Measurements from ENCODE around the gene ABRAXAS1. TPM values are rescaled to one million over a fixed set of nuclear protein-coding genes. Genes with fewer than 3 reads are reported as not detected.
A peak's percentile ranks its signal among the peaks of the same experiment; 100 is the strongest.
"Not testable (repeated sequence)": the region's sequence is repeated elsewhere in the genome, so short reads cannot be mapped to it uniquely, and the experiment has no call there.

Gene ABRAXAS1
- total RNA-seq (2014; rRNA removed; shearing (Covaris generic); ENCODE audit: low replicate concordance), result 0.78 and 3.4 TPM in 2 replicates

DNA sequence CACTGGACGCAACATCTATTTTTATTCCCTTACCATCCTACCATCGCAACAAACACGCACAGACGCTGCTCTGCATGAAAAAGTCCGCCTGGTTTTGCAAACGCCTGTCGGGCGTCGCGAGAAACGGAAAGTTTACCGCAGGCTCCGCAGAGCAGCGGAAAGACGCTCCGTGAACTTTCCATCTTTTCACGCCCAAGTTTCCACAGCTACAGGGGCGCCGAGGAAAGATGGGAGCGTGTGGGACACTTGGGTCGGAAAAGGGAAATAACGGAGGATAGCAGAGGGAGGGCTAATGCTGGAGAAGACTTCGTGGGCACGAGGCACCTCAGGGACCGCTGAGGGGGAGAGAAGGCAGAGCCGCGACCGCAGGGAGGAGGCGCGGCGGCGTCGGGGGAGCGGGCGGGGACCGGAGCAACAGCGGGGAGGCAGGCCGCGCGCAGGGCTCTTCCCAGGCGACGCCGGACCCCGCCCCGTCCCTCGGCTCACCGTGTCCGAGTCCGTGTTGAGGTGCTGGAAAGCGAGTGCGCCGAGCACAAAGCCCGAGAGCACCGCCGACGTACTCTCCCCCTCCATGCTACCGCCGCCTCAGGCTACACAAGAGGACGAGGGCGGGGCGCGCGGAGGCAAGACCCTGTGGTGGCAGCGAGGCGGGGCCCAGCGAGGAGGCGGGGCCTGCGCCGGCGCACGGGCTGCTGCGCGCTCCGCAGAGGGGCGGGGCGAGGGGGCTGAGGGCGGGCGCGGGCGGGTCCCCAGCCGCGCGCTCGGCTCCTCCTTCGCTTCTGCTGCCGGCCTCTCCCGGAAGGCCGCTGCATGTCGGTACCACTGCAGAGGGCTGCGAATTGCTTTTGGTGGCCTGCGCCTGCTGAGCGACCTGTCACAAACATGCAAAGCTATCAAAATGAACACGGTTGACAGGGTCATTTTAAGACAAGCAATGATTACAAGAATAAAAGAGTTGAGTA lies at the start of gene ABRAXAS1:
Gene ABRAXAS1 (minus strand): TSS at position 601 of the 962 bp plus-strand sequence. CDS start 28 bp downstream, at position 573.
- in situ Hi-C loops (cut with HindIII; ENCODE audit: low pct_unique_long_range_greater_than_20kb, low sequenced_read_pairs), result no loop called here
- DNase-seq (ENCODE audit: low read depth), result peak; percentile 94

- in situ Hi-C loops (cut with HindIII; ENCODE audit: low pct_unique_long_range_greater_than_20kb, low sequenced_read_pairs), result no loop called here
- DNase-seq (ENCODE audit: low read depth), result no peak
Measured at GRCh38 chr4:83527671-83528070, 42.8 kb upstream of the ABRAXAS1 start.

DNA sequence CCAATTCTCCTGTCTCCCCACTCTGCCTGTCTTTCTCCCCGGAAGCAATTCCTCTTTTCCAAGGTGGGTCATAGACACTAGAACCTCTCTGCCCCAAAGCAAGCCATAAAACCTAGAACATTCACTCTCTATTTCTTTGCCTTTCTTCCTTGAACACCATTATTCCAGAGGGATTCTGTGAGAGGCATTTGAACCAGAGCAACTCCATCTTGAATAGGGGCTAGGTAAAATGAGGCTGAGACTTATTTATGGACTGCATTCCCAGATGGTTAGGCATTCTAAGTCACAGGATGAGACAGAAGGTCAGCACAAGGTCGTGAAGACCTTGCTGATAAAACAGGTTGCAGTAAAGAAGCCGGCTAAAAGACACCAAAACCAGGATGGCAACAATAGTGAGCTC lies 37.3 kb upstream of the ABRAXAS1 start:
- in situ Hi-C loops (cut with HindIII; ENCODE audit: low pct_unique_long_range_greater_than_20kb, low sequenced_read_pairs), result no loop called here
- no peak for DNase-seq (ENCODE audit: low read depth)

- no peak for DNase-seq (ENCODE audit: low read depth)
- in situ Hi-C loops (cut with HindIII; ENCODE audit: low pct_unique_long_range_greater_than_20kb, low sequenced_read_pairs), result no loop called here
Measured at GRCh38 chr4:83516042-83516772, 31.3 kb upstream of the ABRAXAS1 start.

DNA sequence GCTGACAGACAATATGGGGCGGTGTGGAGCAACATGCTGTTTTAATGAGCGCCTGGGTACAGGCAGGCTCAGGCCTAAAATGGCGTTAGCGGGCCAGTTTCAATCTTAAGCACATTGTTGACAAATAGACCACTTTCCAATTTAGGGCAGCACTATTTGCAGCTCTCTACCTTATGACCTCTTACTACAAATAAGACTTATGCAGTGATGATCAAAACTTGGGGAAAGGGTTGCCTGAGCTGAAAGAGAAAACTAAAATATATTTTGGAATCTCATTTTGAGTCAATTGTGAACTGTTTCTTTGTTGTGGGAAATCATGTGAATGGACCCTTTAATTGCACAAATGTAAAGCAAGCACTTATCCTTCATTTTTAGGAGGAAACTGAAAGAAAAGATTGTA lies 25.5 kb upstream of the ABRAXAS1 start:
- no peak for DNase-seq (ENCODE audit: low read depth)
- in situ Hi-C loops (cut with HindIII; ENCODE audit: low pct_unique_long_range_greater_than_20kb, low sequenced_read_pairs), result no loop called here

- DNase-seq (ENCODE audit: low read depth), result peak; percentile 30
- in situ Hi-C loops (cut with HindIII; ENCODE audit: low pct_unique_long_range_greater_than_20kb, low sequenced_read_pairs), result not testable (repeated sequence)
Measured at GRCh38 chr4:83509156-83509585, 24.3 kb upstream of the ABRAXAS1 start.

DNA sequence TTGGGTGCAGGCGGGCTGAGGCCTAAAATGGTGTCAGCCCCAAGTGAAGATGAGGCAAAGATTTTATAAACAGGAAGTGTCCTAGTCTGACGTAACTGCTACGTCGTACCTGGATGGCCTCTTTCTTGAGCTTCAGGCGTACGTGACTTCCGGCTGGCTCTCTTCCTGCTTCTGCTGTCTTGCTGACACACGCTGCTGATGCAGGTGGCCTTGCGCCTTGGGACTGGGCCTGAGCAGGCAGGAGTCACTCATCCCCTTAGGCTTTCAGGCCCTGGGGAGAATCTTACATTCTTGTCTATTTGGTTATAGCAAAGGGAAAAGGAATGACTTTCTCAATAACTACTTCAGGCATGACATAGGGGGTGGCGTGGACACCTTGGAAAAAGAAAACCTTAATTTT lies 20.1 kb upstream of the ABRAXAS1 start:
- in situ Hi-C loops (cut with HindIII; ENCODE audit: low pct_unique_long_range_greater_than_20kb, low sequenced_read_pairs), result no loop called here
- DNase-seq (ENCODE audit: low read depth), result no peak

- no peak for DNase-seq (ENCODE audit: low read depth)
- in situ Hi-C loops (cut with HindIII; ENCODE audit: low pct_unique_long_range_greater_than_20kb, low sequenced_read_pairs), result no loop called here
Measured at GRCh38 chr4:83504503-83504902, 19.6 kb upstream of the ABRAXAS1 start.

GRCh38 chr4:83503974-83504373 lies 19.1 kb upstream of the ABRAXAS1 start:
- in situ Hi-C loops (cut with HindIII; ENCODE audit: low pct_unique_long_range_greater_than_20kb, low sequenced_read_pairs), result no loop called here

GRCh38 chr4:83501671-83502070 lies 16.8 kb upstream of the ABRAXAS1 start:
- in situ Hi-C loops (cut with HindIII; ENCODE audit: low pct_unique_long_range_greater_than_20kb, low sequenced_read_pairs); DNase-seq (ENCODE audit: low read depth): not testable (repeated sequence)

More at GRCh38 chr4:83503974-83504373, 19.1 kb upstream of the ABRAXAS1 start:
- no peak for DNase-seq (ENCODE audit: low read depth)

- in situ Hi-C loops (cut with HindIII; ENCODE audit: low pct_unique_long_range_greater_than_20kb, low sequenced_read_pairs), result no loop called here
- no peak for DNase-seq (ENCODE audit: low read depth)
Measured at GRCh38 chr4:83498187-83498586, 13.3 kb upstream of the ABRAXAS1 start.

DNA sequence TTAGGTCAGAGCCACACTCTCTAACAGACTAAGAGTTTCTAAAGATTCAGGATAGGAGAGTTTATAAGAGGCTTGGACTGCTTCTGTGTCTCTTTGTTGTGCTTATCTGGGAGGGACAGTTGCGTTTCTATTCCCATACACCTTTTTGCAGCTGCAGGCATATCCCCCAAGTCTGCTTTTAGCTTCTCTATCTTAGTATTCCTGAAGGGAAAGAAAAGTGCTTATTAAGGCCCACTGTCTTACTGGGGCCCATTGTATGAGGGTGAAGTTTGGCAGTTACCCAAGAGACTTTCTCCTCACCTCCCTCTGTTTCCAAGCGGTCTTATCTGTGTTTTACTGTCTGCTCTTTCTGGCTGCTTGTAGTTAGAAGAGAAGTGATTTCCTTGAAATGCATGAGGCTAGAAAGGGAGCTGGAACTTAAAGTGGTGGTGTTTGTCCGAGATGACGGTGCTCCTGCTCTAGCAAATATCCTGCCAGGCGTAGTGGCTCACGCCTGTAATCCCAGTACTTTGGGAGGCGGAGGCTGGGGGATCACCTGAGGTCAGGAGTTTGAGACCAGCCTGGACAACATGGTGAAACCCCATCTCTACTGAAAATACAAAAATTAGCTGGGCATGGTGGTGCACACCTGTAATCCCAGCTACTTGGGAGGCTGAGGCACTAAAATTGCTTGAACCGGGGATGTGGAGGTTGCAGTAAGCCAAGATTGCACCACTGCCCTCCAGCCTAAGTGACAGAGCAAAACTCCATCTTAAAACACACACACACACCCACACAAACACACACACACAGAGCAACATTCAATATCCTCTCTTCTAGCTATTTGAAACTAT lies 11.4 kb upstream of the ABRAXAS1 start:
- DNase-seq (ENCODE audit: low read depth); in situ Hi-C loops (cut with HindIII; ENCODE audit: low pct_unique_long_range_greater_than_20kb, low sequenced_read_pairs): not testable (repeated sequence)

- in situ Hi-C loops (cut with HindIII; ENCODE audit: low pct_unique_long_range_greater_than_20kb, low sequenced_read_pairs), result no loop called here
- peak; percentile 19 for DNase-seq (ENCODE audit: low read depth)
Measured at GRCh38 chr4:83490876-83491450, 6.1 kb upstream of the ABRAXAS1 start.

DNA sequence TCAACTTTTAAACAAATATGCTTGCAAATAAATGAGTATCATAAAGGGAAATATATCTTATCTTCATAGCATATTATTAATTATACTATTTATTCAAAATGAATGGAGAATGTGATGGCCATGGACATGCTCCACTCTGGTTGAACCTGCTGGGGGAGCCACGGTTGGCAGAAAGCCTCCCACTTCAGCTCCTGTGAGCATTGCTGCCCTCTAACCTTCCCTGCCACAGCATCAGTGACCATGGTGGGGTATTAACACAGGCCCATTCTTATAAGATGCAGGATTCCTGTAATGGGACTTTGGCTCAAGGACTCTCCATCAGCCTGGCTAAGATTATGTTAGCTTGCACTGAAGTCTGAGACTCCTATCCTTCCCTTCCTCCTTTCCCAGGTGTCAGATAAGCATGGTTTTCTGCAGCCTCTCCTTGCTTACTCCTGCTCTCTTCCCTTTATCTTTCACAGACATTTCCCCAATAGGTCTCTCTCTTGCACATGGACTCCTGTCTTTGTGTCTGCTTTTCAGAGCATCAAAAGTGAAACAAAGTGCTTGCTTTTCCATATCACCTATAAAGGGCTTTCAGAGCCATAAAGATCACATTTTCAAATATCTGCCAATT lies 4.9 kb upstream of the ABRAXAS1 start:
- DNase-seq (ENCODE audit: low read depth), result no peak
- in situ Hi-C loops (cut with HindIII; ENCODE audit: low pct_unique_long_range_greater_than_20kb, low sequenced_read_pairs), result no loop called here

GRCh38 chr4:83486457-83487129 lies 1.7 kb upstream of the ABRAXAS1 start:
- DNase-seq (ENCODE audit: low read depth), result no peak
- in situ Hi-C loops (cut with HindIII; ENCODE audit: low pct_unique_long_range_greater_than_20kb, low sequenced_read_pairs), result no loop called here

DNA sequence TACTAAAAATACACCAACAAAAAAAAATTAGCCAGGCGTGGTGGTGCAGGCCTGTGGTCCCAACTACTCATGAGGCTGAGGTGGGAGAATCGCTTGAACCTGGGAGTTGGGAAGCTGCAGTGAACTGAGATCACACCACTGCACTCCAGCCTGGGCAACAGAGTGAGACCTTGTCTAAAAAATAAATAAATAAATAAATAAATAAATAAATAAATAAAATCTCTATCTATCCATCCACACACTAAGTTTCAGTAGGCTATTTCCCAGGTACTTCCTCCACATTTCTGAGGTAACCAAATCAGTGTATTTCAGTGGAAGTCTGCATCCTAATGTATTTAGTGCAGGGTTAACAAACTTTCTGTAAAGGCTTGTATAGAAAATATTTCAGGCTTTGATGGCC lies 10.9 kb downstream of the ABRAXAS1 start:
- in situ Hi-C loops (cut with HindIII; ENCODE audit: low pct_unique_long_range_greater_than_20kb, low sequenced_read_pairs), result no loop called here

GRCh38 chr4:83473423-83473822 lies 11.5 kb downstream of the ABRAXAS1 start:
- DNase-seq (ENCODE audit: low read depth), result no peak
- in situ Hi-C loops (cut with HindIII; ENCODE audit: low pct_unique_long_range_greater_than_20kb, low sequenced_read_pairs), result no loop called here

More for the DNA sequence above, 10.9 kb downstream of the ABRAXAS1 start:
- no peak for DNase-seq (ENCODE audit: low read depth)
